HepG2 (cell line): Measurements from ENCODE around the gene USP11. TPM values are rescaled to one million over a fixed set of nuclear protein-coding genes. Genes with fewer than 3 reads are reported as not detected.

Experiments used
- BHLHE40 ChIP-seq: IDR thresholded peaks from 2 replicates; pipeline ENCODE4 v1.6.1; 2011; ENCODE audit warnings: low read length, improper control_type of control experiment
- BRD4 ChIP-seq: sonication (generic); formaldehyde crosslinking; IDR thresholded peaks from 2 replicates; pipeline ENCODE4 v1.4.0; 2020; ENCODE audit warnings: missing genetic modification reagents
- DR1 ChIP-seq: sonication (generic); formaldehyde crosslinking; IDR thresholded peaks from 2 replicates; pipeline ENCODE4 v1.8.0; 2021; ENCODE audit warnings: mild to moderate bottlenecking, missing genetic modification reagents, inconsistent platforms
- ELF1 ChIP-seq: sonication (generic); formaldehyde crosslinking; IDR thresholded peaks from 2 replicates; pipeline ENCODE4 v1.4.0; 2020; ENCODE audit warnings: missing genetic modification reagents
- KLF11 ChIP-seq: IDR thresholded peaks from 2 replicates; pipeline ENCODE4 v1.6.1; 2016; ENCODE audit warnings: missing compliant biosample characterization
- MEF2D ChIP-seq: sonication (generic); formaldehyde crosslinking; IDR thresholded peaks from 2 replicates; pipeline ENCODE4 v1.5.1; 2020; ENCODE audit warnings: mild to moderate bottlenecking, missing genetic modification reagents
- MTA1 ChIP-seq: sonication (generic); formaldehyde crosslinking; IDR thresholded peaks from 2 replicates; pipeline ENCODE4 v1.4.0; 2020; ENCODE audit warnings: missing genetic modification reagents, mild to moderate bottlenecking, borderline replicate concordance
- RBM39 ChIP-seq: fragments of 200-400 bp; formaldehyde crosslinking; IDR thresholded peaks from one replicate; pipeline ENCODE4 v1.6.1; 2018; ENCODE audit warnings: antibody characterized with exemption, mild to moderate bottlenecking, low read depth, low read length; ENCODE audit not compliant: poor library complexity, severe bottlenecking
- SRSF1 ChIP-seq: fragments of 200-400 bp; formaldehyde crosslinking; optimal IDR thresholded peaks from 2 replicates; pipeline ENCODE3; 2017; ENCODE audit warnings: mild to moderate bottlenecking, low read depth, low read length, moderate library complexity
- THAP11 ChIP-seq: IDR thresholded peaks from 2 replicates; pipeline ENCODE4 v1.6.1; 2016; ENCODE audit warnings: missing biosample characterization, missing genetic modification reagents
- ZFX ChIP-seq: sonication (generic); formaldehyde crosslinking; IDR thresholded peaks from 2 replicates; pipeline ENCODE4 v1.4.0; 2020; ENCODE audit warnings: mild to moderate bottlenecking, low read depth, missing genetic modification reagents, moderate library complexity
- ZFY ChIP-seq: sonication (generic); formaldehyde crosslinking; IDR thresholded peaks from 2 replicates; pipeline ENCODE4 v1.4.0; 2020; ENCODE audit warnings: missing genetic modification reagents
- ZKSCAN5 ChIP-seq: sonication (generic); formaldehyde crosslinking; IDR thresholded peaks from 2 replicates; pipeline ENCODE4 v1.5.1; 2020; ENCODE audit warnings: mild to moderate bottlenecking, missing genetic modification reagents
- ZNF12 ChIP-seq: sonication (generic); formaldehyde crosslinking; IDR thresholded peaks from 2 replicates; pipeline ENCODE4 v1.5.0; 2020; ENCODE audit warnings: missing genetic modification reagents
- ZNF329 ChIP-seq: sonication (generic); formaldehyde crosslinking; IDR thresholded peaks from 2 replicates; pipeline ENCODE4 v1.9.0; 2021; ENCODE audit warnings: low read depth, mild to moderate bottlenecking, missing genetic modification reagents
- polyA plus RNA-seq, 8 experiments: library from polyadenylated mRNA; depleted of rRNA in 3 of 8; stranded (reverse) in 7 of 8; unstranded in 1 of 8; fragments of >200 nt; fragmentation: Illumina TruSeq in 4 of 8; extraction: Trizol in 4 of 8; gene quantifications; 2 replicates each; pipeline versions ENCODE4 v1.2.1 to v1.2.3, GENCODE V29; 2011 to 2016; ENCODE audit warnings: low read depth in 4 of 8, missing spikeins in 1 of 8, mixed read lengths in 1 of 8; ENCODE audit not compliant: insufficient read depth in 1 of 8
- total RNA-seq, 5 experiments: library from RNA; depleted of rRNA; stranded (reverse); fragments of >200 nt; fragmentation: Illumina TruSeq; extraction: Trizol; gene quantifications; 2 replicates each; pipeline ENCODE4 v1.2.3, GENCODE V29; 2016; ENCODE audit warnings: low read depth in 1 of 5
- TF ChIP-seq, protein P1 (sequence below): sonication (generic); formaldehyde crosslinking; IDR thresholded peaks from 2 replicates; pipeline ENCODE4; 2020; ENCODE audit warnings: missing genetic modification reagents, mild to moderate bottlenecking, borderline replicate concordance
- TF ChIP-seq, protein P2 (sequence below): IDR thresholded peaks from 2 replicates; pipeline ENCODE4 v1.6.1; 2016; ENCODE audit warnings: missing genetic modification reagents, missing compliant biosample characterization
- TF ChIP-seq, protein P3 (sequence below): sonication (generic); formaldehyde crosslinking; IDR thresholded peaks from 2 replicates; pipeline ENCODE4 v1.4.0; 2020; ENCODE audit warnings: missing genetic modification reagents, borderline replicate concordance
- TF ChIP-seq, protein P4 (sequence below): sonication (generic); formaldehyde crosslinking; IDR thresholded peaks from 2 replicates; pipeline ENCODE4 v1.8.0; 2022; ENCODE audit warnings: missing genetic modification reagents, mild to moderate bottlenecking, inconsistent platforms, borderline replicate concordance
- TF ChIP-seq, protein P5 (sequence below): sonication (generic); formaldehyde crosslinking; IDR thresholded peaks from 2 replicates; pipeline ENCODE4 v1.5.0; 2020; ENCODE audit warnings: missing genetic modification reagents
- TF ChIP-seq, protein P6 (sequence below): sonication (generic); formaldehyde crosslinking; IDR thresholded peaks from 2 replicates; pipeline ENCODE4 v1.4.0; 2020; ENCODE audit warnings: missing genetic modification reagents, mild to moderate bottlenecking, borderline replicate concordance

Gene USP11
- total and polyA plus RNA-seq, 2 of the 13 experiments (the other 11 are each of a cell fraction or from before 2014, with no cell fraction given): 23.8 to 31.7 TPM

DNA sequence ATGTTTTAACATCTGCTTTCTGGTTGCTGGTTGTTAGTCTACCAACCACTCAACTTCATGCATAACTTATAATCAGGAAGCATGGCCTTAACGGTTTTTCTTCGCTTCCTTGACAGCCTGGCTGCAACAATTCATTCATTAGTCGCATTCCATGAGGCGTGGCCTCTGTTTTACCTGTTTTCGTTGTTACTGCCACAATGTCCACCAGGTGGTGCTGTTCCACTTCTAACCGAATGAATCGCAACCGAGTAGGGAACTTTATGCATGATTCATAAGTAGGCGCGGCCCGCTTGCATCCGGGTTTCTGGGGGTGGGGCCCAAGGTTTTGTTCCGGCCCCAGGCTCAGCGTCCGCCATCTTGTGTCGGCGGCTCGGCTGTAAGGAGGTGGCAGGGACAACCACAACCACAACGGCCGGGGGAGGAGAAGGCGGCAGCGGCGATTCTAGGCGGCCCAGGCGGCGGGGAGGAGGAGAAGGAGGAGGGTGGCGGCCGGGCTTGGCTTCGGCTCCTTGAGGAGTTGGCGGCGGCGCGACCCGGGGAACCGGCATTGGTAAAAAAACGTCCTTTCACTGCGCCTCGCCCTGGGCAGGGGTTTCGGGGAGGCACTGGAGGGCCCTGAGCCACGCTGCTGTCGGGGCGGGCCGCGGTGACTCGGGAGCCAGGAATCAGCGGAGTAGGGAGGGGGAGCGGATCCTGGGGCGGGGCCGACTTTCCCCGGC is 39.2 kb upstream of the USP11 start, which contains the start of gene UBA1 (continued):
- TF ChIP-seq, protein P1, sequence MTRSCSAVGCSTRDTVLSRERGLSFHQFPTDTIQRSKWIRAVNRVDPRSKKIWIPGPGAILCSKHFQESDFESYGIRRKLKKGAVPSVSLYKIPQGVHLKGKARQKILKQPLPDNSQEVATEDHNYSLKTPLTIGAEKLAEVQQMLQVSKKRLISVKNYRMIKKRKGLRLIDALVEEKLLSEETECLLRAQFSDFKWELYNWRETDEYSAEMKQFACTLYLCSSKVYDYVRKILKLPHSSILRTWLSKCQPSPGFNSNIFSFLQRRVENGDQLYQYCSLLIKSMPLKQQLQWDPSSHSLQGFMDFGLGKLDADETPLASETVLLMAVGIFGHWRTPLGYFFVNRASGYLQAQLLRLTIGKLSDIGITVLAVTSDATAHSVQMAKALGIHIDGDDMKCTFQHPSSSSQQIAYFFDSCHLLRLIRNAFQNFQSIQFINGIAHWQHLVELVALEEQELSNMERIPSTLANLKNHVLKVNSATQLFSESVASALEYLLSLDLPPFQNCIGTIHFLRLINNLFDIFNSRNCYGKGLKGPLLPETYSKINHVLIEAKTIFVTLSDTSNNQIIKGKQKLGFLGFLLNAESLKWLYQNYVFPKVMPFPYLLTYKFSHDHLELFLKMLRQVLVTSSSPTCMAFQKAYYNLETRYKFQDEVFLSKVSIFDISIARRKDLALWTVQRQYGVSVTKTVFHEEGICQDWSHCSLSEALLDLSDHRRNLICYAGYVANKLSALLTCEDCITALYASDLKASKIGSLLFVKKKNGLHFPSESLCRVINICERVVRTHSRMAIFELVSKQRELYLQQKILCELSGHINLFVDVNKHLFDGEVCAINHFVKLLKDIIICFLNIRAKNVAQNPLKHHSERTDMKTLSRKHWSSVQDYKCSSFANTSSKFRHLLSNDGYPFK: peak; percentile 82; the same call in 1 of the 2 replicates
- no peak for TF ChIP-seq ZNF329 (CRISPR knock-in tag)
- TF ChIP-seq, protein P2, sequence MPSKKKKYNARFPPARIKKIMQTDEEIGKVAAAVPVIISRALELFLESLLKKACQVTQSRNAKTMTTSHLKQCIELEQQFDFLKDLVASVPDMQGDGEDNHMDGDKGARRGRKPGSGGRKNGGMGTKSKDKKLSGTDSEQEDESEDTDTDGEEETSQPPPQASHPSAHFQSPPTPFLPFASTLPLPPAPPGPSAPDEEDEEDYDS (CRISPR knock-in tag): peak; percentile 86
- TF ChIP-seq BRD4 (CRISPR knock-in tag): no peak
- TF ChIP-seq ELF1 (CRISPR knock-in tag): peak; percentile 70
- TF ChIP-seq MEF2D (CRISPR knock-in tag): peak; percentile 53; the same call in 1 of the 2 replicates
- peak; percentile 44; the same call in 1 of the 2 replicates for TF ChIP-seq ZFY (CRISPR knock-in tag)
- peak; percentile 70 for TF ChIP-seq THAP11
- peak; percentile 69 for TF ChIP-seq SRSF1
- TF ChIP-seq, protein P3, sequence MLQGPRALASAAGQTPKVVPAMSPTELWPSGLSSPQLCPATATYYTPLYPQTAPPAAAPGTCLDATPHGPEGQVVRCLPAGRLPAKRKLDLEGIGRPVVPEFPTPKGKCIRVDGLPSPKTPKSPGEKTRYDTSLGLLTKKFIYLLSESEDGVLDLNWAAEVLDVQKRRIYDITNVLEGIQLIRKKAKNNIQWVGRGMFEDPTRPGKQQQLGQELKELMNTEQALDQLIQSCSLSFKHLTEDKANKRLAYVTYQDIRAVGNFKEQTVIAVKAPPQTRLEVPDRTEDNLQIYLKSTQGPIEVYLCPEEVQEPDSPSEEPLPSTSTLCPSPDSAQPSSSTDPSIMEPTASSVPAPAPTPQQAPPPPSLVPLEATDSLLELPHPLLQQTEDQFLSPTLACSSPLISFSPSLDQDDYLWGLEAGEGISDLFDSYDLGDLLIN (CRISPR knock-in tag): no peak
- TF ChIP-seq, protein P4, sequence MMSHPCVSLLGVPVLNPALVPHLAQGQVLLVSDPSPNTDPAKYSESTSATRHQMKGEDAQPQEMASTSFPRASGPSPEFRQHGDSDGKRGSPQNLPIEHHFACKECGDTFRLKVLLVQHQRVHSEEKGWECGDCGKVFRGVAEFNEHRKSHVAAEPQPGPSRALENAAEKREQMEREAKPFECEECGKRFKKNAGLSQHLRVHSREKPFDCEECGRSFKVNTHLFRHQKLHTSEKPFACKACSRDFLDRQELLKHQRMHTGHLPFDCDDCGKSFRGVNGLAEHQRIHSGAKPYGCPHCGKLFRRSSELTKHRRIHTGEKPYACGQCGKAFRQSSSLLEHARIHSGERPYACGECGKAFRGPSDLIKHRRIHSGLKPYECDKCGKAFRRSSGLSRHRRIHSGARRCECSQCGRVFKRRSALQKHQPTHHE: no peak
- TF ChIP-seq, protein P5, sequence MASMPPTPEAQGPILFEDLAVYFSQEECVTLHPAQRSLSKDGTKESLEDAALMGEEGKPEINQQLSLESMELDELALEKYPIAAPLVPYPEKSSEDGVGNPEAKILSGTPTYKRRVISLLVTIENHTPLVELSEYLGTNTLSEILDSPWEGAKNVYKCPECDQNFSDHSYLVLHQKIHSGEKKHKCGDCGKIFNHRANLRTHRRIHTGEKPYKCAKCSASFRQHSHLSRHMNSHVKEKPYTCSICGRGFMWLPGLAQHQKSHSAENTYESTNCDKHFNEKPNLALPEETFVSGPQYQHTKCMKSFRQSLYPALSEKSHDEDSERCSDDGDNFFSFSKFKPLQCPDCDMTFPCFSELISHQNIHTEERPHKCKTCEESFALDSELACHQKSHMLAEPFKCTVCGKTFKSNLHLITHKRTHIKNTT (CRISPR knock-in tag): no peak
- no peak for TF ChIP-seq ZNF12
- 0 out of 2 replicates have a peak, but pooled peaks have one; percentile 44 for TF ChIP-seq DR1 (CRISPR knock-in tag)
- no peak for TF ChIP-seq MTA1 (CRISPR knock-in tag)
- TF ChIP-seq, protein P6, sequence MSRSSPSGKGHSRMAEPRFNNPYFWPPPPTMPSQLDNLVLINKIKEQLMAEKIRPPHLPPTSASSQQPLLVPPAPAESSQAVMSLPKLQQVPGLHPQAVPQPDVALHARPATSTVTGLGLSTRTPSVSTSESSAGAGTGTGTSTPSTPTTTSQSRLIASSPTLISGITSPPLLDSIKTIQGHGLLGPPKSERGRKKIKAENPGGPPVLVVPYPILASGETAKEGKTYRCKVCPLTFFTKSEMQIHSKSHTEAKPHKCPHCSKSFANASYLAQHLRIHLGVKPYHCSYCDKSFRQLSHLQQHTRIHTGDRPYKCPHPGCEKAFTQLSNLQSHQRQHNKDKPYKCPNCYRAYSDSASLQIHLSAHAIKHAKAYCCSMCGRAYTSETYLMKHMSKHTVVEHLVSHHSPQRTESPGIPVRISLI (CRISPR knock-in tag): peak; percentile 26; the same call in 1 of the 2 replicates
- no peak for TF ChIP-seq KLF11 (CRISPR knock-in tag)
- peak; percentile 54 for TF ChIP-seq RBM39
- TF ChIP-seq BHLHE40: no peak
- no peak for TF ChIP-seq ZKSCAN5 (CRISPR knock-in tag)
- TF ChIP-seq ZFX (CRISPR knock-in tag): peak; percentile 59
